Activated CD8-positive, alpha-beta memory T cell treated with anti-CD3 and anti-CD28 coated beads for 1 hour (primary cell): ENCODE data around the gene LRIT2.

ENCODE experiments used
- DNase-seq, 2 donors: peaks; one replicate each; pipeline ENCODE4 v3.0.0-alpha.2; 2020; ENCODE audit warnings: low read depth in 1 of 2; ENCODE audit errors: extremely low read depth in 1 of 2

Gene LRIT2

GRCh38 chr10:84243759-84244158 lies 18.4 kb upstream of the LRIT2 start:
- no peak for DNase-seq

GRCh38 chr10:84241185-84241790 lies 15.9 kb upstream of the LRIT2 start, which contains the start of gene LRIT1:
Gene LRIT1, minus strand, starts transcription at chr10:84241546. Its CDS starts 107 bp downstream, at chr10:84241439.
- DNase-seq = no peak

GRCh38 chr10:84238909-84239308 lies 13.6 kb upstream of the LRIT2 start:
- no peak for DNase-seq

- no peak for DNase-seq
Observed at GRCh38 chr10:84237199-84238051, 12.1 kb upstream of the LRIT2 start.

GRCh38 chr10:84236807-84237198 lies 11.5 kb upstream of the LRIT2 start:
- DNase-seq = no peak

GRCh38 chr10:84235096-84235495 lies 9.8 kb upstream of the LRIT2 start:
- DNase-seq = no peak

- no peak for DNase-seq
Observed at GRCh38 chr10:84234479-84234878, 9.1 kb upstream of the LRIT2 start.

GRCh38 chr10:84233940-84234339 lies 8.6 kb upstream of the LRIT2 start:
- no peak for DNase-seq

GRCh38 chr10:84232376-84232775 lies 7.0 kb upstream of the LRIT2 start:
- no peak for DNase-seq

- no peak for DNase-seq
Observed at GRCh38 chr10:84230359-84230758, 5.0 kb upstream of the LRIT2 start.

GRCh38 chr10:84227810-84228209 lies 2.5 kb upstream of the LRIT2 start:
- DNase-seq = no peak

- no peak for DNase-seq
Observed at GRCh38 chr10:84226616-84227015, 1.3 kb upstream of the LRIT2 start.

- no peak for DNase-seq
Observed at GRCh38 chr10:84224411-84225028, 824 bp downstream of the LRIT2 start.

- no peak for DNase-seq
Observed at GRCh38 chr10:84221916-84222315, 3.4 kb downstream of the LRIT2 start.

- DNase-seq = no peak
Observed at GRCh38 chr10:84217746-84218145, 7.6 kb downstream of the LRIT2 start.

GRCh38 chr10:84216834-84217233 lies 8.5 kb downstream of the LRIT2 start:
- no peak for DNase-seq

GRCh38 chr10:84214612-84215235 lies 10.6 kb downstream of the LRIT2 start:
- DNase-seq = no peak

GRCh38 chr10:84214046-84214572 lies 11.2 kb downstream of the LRIT2 start:
- DNase-seq = no peak

GRCh38 chr10:84213076-84213475 lies 12.3 kb downstream of the LRIT2 start:
- DNase-seq = no peak

- no peak for DNase-seq
Observed at GRCh38 chr10:84212014-84212413, 13.3 kb downstream of the LRIT2 start.

- no peak for DNase-seq
Observed at GRCh38 chr10:84211566-84211965, 13.8 kb downstream of the LRIT2 start.
